IPS-20b (cell line): ENCODE measurements around the gene LIN7C.
"Not testable (repeated sequence)": the region's sequence is repeated elsewhere in the genome, so short reads cannot be mapped to it uniquely, and the experiment has no call there.

Source experiments
- H3K27ac ChIP-seq: one replicate; pipeline ENCODE4 v1.5.1; 2013; ENCODE audit warnings: low read length
- H3K27me3 ChIP-seq: 2 replicates; pipeline ENCODE4 v1.6.1; 2013; ENCODE audit warnings: mild to moderate bottlenecking, low read length, inconsistent platforms; ENCODE audit not compliant: insufficient read depth
- H3K36me3 ChIP-seq: 2 replicates; pipeline ENCODE4 v1.6.1; 2013; ENCODE audit warnings: low read depth, mild to moderate bottlenecking, inconsistent platforms, low read length, moderate library complexity; ENCODE audit not compliant: insufficient read depth
- H3K4me1 ChIP-seq: 2 replicates; pipeline ENCODE4 v1.6.1; 2013; ENCODE audit warnings: mild to moderate bottlenecking, control low read depth, inconsistent platforms, low read length, moderate library complexity; ENCODE audit not compliant: insufficient read depth
- H3K4me3 ChIP-seq: 2 replicates; pipeline ENCODE4 v1.5.1; 2013; ENCODE audit warnings: mild to moderate bottlenecking, low read length, inconsistent platforms
- H3K9ac ChIP-seq: 2 replicates; pipeline ENCODE4 v1.6.1; 2013; ENCODE audit warnings: low read depth, mild to moderate bottlenecking, inconsistent platforms, low read length, moderate library complexity
- H3K9me3 ChIP-seq: 2 replicates; pipeline ENCODE4 v1.6.1; 2013; ENCODE audit warnings: mild to moderate bottlenecking, low read depth, low read length, inconsistent platforms; ENCODE audit not compliant: insufficient read depth

The LIN7C gene

GRCh38 chr11:27526535-27526934 is 20.0 kb upstream of the LIN7C start:
- H3K9me3 ChIP-seq, result no peaks in the 10 kb centered on the region

GRCh38 chr11:27525824-27526516 is 19.4 kb upstream of the LIN7C start:
- Histone ChIP-seq H3K27me3 (no peaks in the 10 kb centered on the region), H3K4me3 (no peak overlapping the region), H3K27ac (no peak overlapping the region), H3K4me1 (no peaks in the 10 kb centered on the region), H3K9ac (no peak overlapping the region), H3K36me3 (no peaks in the 10 kb centered on the region), H3K9me3 (no peaks in the 10 kb centered on the region)

More at GRCh38 chr11:27526535-27526934, 20.0 kb upstream of the LIN7C start:
- no peak overlapping the region for H3K27ac ChIP-seq
- H3K9ac ChIP-seq, result no peak overlapping the region
- no peaks in the 10 kb centered on the region for H3K4me1 ChIP-seq
- no peak overlapping the region for H3K4me3 ChIP-seq
- H3K36me3 ChIP-seq, result no peaks in the 10 kb centered on the region
- H3K27me3 ChIP-seq, result no peaks in the 10 kb centered on the region

- no peaks in the 10 kb centered on the region for H3K4me1 ChIP-seq
- no peak overlapping the region for H3K9ac ChIP-seq
- no peaks in the 10 kb centered on the region for H3K36me3 ChIP-seq
- H3K27me3 ChIP-seq, result no peaks in the 10 kb centered on the region
- H3K9me3 ChIP-seq, result no peaks in the 10 kb centered on the region
- no peak overlapping the region for H3K27ac ChIP-seq
- H3K4me3 ChIP-seq, result no peak overlapping the region
Observed at GRCh38 chr11:27524155-27524554, 17.6 kb upstream of the LIN7C start.

GRCh38 chr11:27520226-27520625 is 13.7 kb upstream of the LIN7C start:
- H3K9me3 ChIP-seq, result no peaks in the 10 kb centered on the region
- no peaks in the 10 kb centered on the region for H3K4me1 ChIP-seq
- H3K9ac ChIP-seq, result no peak overlapping the region
- H3K27me3 ChIP-seq, result no peaks in the 10 kb centered on the region; the same call in 1 of the 2 replicates
- H3K27ac ChIP-seq, result no peak overlapping the region
- H3K4me3 ChIP-seq, result no peak overlapping the region
- no peaks in the 10 kb centered on the region for H3K36me3 ChIP-seq

GRCh38 chr11:27518518-27518917 is 11.9 kb upstream of the LIN7C start:
- no peaks in the 10 kb centered on the region for H3K9me3 ChIP-seq
- no peak overlapping the region for H3K4me3 ChIP-seq
- no peak overlapping the region for H3K9ac ChIP-seq
- no peaks in the 10 kb centered on the region for H3K4me1 ChIP-seq
- no peak overlapping the region for H3K27ac ChIP-seq
- H3K27me3 ChIP-seq, result no peaks in the 10 kb centered on the region; the same call in 1 of the 2 replicates
- no peaks in the 10 kb centered on the region for H3K36me3 ChIP-seq

GRCh38 chr11:27517490-27517889 is 10.9 kb upstream of the LIN7C start:
- H3K27ac ChIP-seq, result not testable (repeated sequence)

GRCh38 chr11:27514558-27514957 is 8.0 kb upstream of the LIN7C start:
- H3K27ac ChIP-seq, result no peak overlapping the region
- no peak overlapping the region for H3K9ac ChIP-seq
- peaks cover 4% of the 10 kb centered on the region; the same call in 1 of the 2 replicates for H3K4me1 ChIP-seq
- H3K4me3 ChIP-seq, result no peak overlapping the region
- no peaks in the 10 kb centered on the region for H3K9me3 ChIP-seq
- H3K27me3 ChIP-seq, result no peaks in the 10 kb centered on the region; the same call in 1 of the 2 replicates
- no peaks in the 10 kb centered on the region for H3K36me3 ChIP-seq

More at GRCh38 chr11:27517490-27517889, 10.9 kb upstream of the LIN7C start:
- H3K36me3 ChIP-seq, H3K27me3 ChIP-seq, H3K9ac ChIP-seq, H3K4me1 ChIP-seq, H3K9me3 ChIP-seq, H3K4me3 ChIP-seq: not testable (repeated sequence)

- no peak overlapping the region for H3K4me3 ChIP-seq
- peaks cover 4% of the 10 kb centered on the region; the same call in 1 of the 2 replicates for H3K4me1 ChIP-seq
- H3K27ac ChIP-seq, result no peak overlapping the region
- no peaks in the 10 kb centered on the region for H3K9me3 ChIP-seq
- H3K27me3 ChIP-seq, result no peaks in the 10 kb centered on the region; the same call in 1 of the 2 replicates
- H3K9ac ChIP-seq, result no peak overlapping the region
- H3K36me3 ChIP-seq, result no peaks in the 10 kb centered on the region
Observed at GRCh38 chr11:27514076-27514475, 7.5 kb upstream of the LIN7C start.

GRCh38 chr11:27513389-27513788 is 6.8 kb upstream of the LIN7C start:
- no peaks in the 10 kb centered on the region for H3K9me3 ChIP-seq
- H3K9ac ChIP-seq, result no peak overlapping the region
- H3K4me1 ChIP-seq, result peaks cover 4% of the 10 kb centered on the region; the same call in 1 of the 2 replicates
- no peak overlapping the region for H3K4me3 ChIP-seq
- no peak overlapping the region for H3K27ac ChIP-seq
- no peaks in the 10 kb centered on the region for H3K36me3 ChIP-seq
- no peaks in the 10 kb centered on the region for H3K27me3 ChIP-seq

GRCh38 chr11:27512238-27512637 is 5.7 kb upstream of the LIN7C start:
- Histone ChIP-seq H3K27me3 (no peaks in the 10 kb centered on the region), H3K9ac (no peak overlapping the region), H3K4me1 (peaks cover 4% of the 10 kb centered on the region; the same call in 1 of the 2 replicates), H3K9me3 (no peaks in the 10 kb centered on the region), H3K27ac (no peak overlapping the region), H3K36me3 (no peaks in the 10 kb centered on the region), H3K4me3 (no peak overlapping the region)

GRCh38 chr11:27509908-27510307 is 3.3 kb upstream of the LIN7C start:
- Histone ChIP-seq H3K36me3 (no peaks in the 10 kb centered on the region), H3K4me3 (no peak overlapping the region), H3K27me3 (no peaks in the 10 kb centered on the region), H3K9ac (no peak overlapping the region), H3K4me1 (peaks cover 10% of the 10 kb centered on the region), H3K27ac (no peak overlapping the region), H3K9me3 (no peaks in the 10 kb centered on the region)

- Histone ChIP-seq H3K4me3 (peak overlapping the region; percentile 91), H3K4me1 (peaks cover 5% of the 10 kb centered on the region; the same call in 1 of the 2 replicates), H3K27me3 (no peaks in the 10 kb centered on the region), H3K9me3 (no peaks in the 10 kb centered on the region), H3K9ac (peak overlapping the region; percentile 95; the same call in 1 of the 2 replicates), H3K36me3 (peaks cover 7% of the 10 kb centered on the region), H3K27ac (peak overlapping the region; percentile 94)
Observed at GRCh38 chr11:27507557-27508322, 1.2 kb upstream of the LIN7C start.
